Mesenchymal stem cell (in vitro differentiated cells and primary cell): ENCODE data around the gene CLOCK.

ENCODE experiments used
- DNase-seq: peaks from one replicate; pipeline ENCODE4 v3.0.0-alpha.2; 2013
- H2AFZ ChIP-seq: one replicate; pipeline ENCODE4 v1.6.1; 2013; ENCODE audit warnings: low read depth, mild to moderate bottlenecking, control low read depth, inconsistent platforms, low read length, moderate library complexity
- H2AK5ac ChIP-seq: 2 replicates; pipeline ENCODE4 v1.6.1; 2013; ENCODE audit warnings: low read length, moderate library complexity, mild to moderate bottlenecking, inconsistent platforms; ENCODE audit not compliant: severe bottlenecking
- H2BK120ac ChIP-seq: one replicate; pipeline ENCODE4 v1.6.1; 2013; ENCODE audit warnings: low read depth, mild to moderate bottlenecking, inconsistent platforms, low read length, moderate library complexity
- H2BK12ac ChIP-seq, 2 experiments: one replicate each; pipeline ENCODE4 v1.6.1; 2013; ENCODE audit warnings: inconsistent platforms in 2 of 2, low read length in 2 of 2, mild to moderate bottlenecking in 2 of 2, moderate library complexity in 2 of 2, control low read depth in 1 of 2
- H2BK15ac ChIP-seq: one replicate; pipeline ENCODE4 v1.6.1; 2013; ENCODE audit warnings: mild to moderate bottlenecking, low read depth, inconsistent platforms; ENCODE audit not compliant: poor library complexity, severe bottlenecking
- H2BK5ac ChIP-seq: 2 replicates; pipeline ENCODE4 v1.6.1; 2013; ENCODE audit warnings: low read depth, mild to moderate bottlenecking, low read length, control low read depth, inconsistent platforms; ENCODE audit not compliant: poor library complexity, severe bottlenecking
- H3K14ac ChIP-seq, 2 experiments: one replicate each; pipeline ENCODE4 v1.6.1; 2013; ENCODE audit warnings: inconsistent platforms in 2 of 2, low read length in 2 of 2, control low read depth in 1 of 2, mild to moderate bottlenecking in 1 of 2, moderate library complexity in 1 of 2
- H3K18ac ChIP-seq, 2 experiments: one replicate each; pipeline ENCODE4 v1.6.1; 2013; ENCODE audit warnings: inconsistent platforms in 2 of 2, low read length in 2 of 2, control low read depth in 1 of 2, low read depth in 1 of 2, mild to moderate bottlenecking in 1 of 2
- H3K23ac ChIP-seq, 2 experiments: one replicate each; pipeline ENCODE4 v1.6.1; 2013; ENCODE audit warnings: inconsistent platforms in 2 of 2, low read length in 2 of 2, mild to moderate bottlenecking in 2 of 2, moderate library complexity in 2 of 2, control low read depth in 1 of 2
- H3K27ac ChIP-seq: 2 replicates; pipeline ENCODE4 v1.5.1; 2013; ENCODE audit warnings: mild to moderate bottlenecking, moderate library complexity, low read length, control low read depth, inconsistent platforms; ENCODE audit not compliant: poor library complexity, severe bottlenecking
- H3K27me3 ChIP-seq, 2 experiments: 2 replicates each; pipeline versions ENCODE4 v1.6.1 to v1.7.0; 2013; ENCODE audit warnings: low read length in 2 of 2, mild to moderate bottlenecking in 2 of 2, moderate library complexity in 2 of 2, control low read depth in 1 of 2, inconsistent platforms in 1 of 2; ENCODE audit not compliant: control insufficient read depth in 1 of 2, insufficient read depth in 1 of 2
- H3K36me3 ChIP-seq, 2 experiments: 2 replicates each; pipeline versions ENCODE4 v1.6.1 to v1.7.0; 2013; ENCODE audit warnings: low read length in 2 of 2, control low read depth in 1 of 2, inconsistent platforms in 1 of 2, low read depth in 1 of 2, mild to moderate bottlenecking in 1 of 2; ENCODE audit not compliant: insufficient read depth in 2 of 2, control insufficient read depth in 1 of 2
- H3K4ac ChIP-seq, 2 experiments: one replicate each; pipeline ENCODE4 v1.6.1; 2013; ENCODE audit warnings: inconsistent platforms in 2 of 2, low read length in 2 of 2, mild to moderate bottlenecking in 2 of 2, moderate library complexity in 2 of 2, control low read depth in 1 of 2, low read depth in 1 of 2
- H3K4me1 ChIP-seq: 2 replicates; pipeline ENCODE4 v1.6.1; 2013; ENCODE audit warnings: low read depth, low read length, control low read depth; ENCODE audit not compliant: control insufficient read depth, insufficient read depth
- H3K4me2 ChIP-seq: 2 replicates; pipeline ENCODE4 v1.6.1; 2013; ENCODE audit warnings: low read length, mild to moderate bottlenecking, inconsistent platforms; ENCODE audit not compliant: poor library complexity, severe bottlenecking
- H3K4me3 ChIP-seq, 2 experiments: 2 replicates each; pipeline versions ENCODE4 v1.5.1 to v1.7.0; 2013; ENCODE audit warnings: low read length in 2 of 2, mild to moderate bottlenecking in 2 of 2, control low read depth in 1 of 2, low read depth in 1 of 2; ENCODE audit not compliant: insufficient read depth in 1 of 2
- H3K79me1 ChIP-seq: replicated peaks from 2 replicates; pipeline ENCODE4 v1.6.1; 2013; ENCODE audit warnings: mild to moderate bottlenecking, control low read depth, low read length, inconsistent platforms; ENCODE audit not compliant: poor library complexity, severe bottlenecking
- H3K9ac ChIP-seq: 2 replicates; pipeline ENCODE4 v1.7.0; 2013; ENCODE audit warnings: mild to moderate bottlenecking, low read length, moderate library complexity
- H3K9me3 ChIP-seq: 2 replicates; pipeline ENCODE4 v1.7.0; 2013; ENCODE audit warnings: mild to moderate bottlenecking, low read length; ENCODE audit not compliant: control insufficient read depth
- H4K8ac ChIP-seq: one replicate; pipeline ENCODE4 v1.6.1; 2013; ENCODE audit warnings: inconsistent platforms, mild to moderate bottlenecking, low read length, moderate library complexity
- H4K91ac ChIP-seq: one replicate; pipeline ENCODE4 v1.6.1; 2013; ENCODE audit warnings: mild to moderate bottlenecking, low read length, inconsistent platforms
- WGBS: methylation state at CpG from one replicate; pipeline ENCODE4 v1.1.7; 2013; ENCODE audit warnings: mixed read lengths; 5-methylcytosine and 5-hydroxymethylcytosine counted together

CLOCK gene

GRCh38 chr4:55447108-55447708 is 99.5 kb downstream of the CLOCK start:
- Histone ChIP-seq H3K9ac (no peak overlapping the region), H3K4me2 (no peak overlapping the region), H3K79me1 (peaks cover under 1% of the 10 kb centered on the region), H2BK12ac (no peak overlapping the region), H2BK15ac (no peak overlapping the region), H2AFZ (no peak overlapping the region), H2BK120ac (no peak overlapping the region), H3K4me3 (no peak overlapping the region), H2BK5ac (no peak overlapping the region), H3K27me3 (no peaks in the 10 kb centered on the region), H3K27ac (peak overlapping the region; percentile 47), H3K4ac (no peak overlapping the region), H3K18ac (no peak overlapping the region), H3K4me1 (peaks cover 8% of the 10 kb centered on the region), H3K14ac (no peak overlapping the region), H4K8ac (no peak overlapping the region), H3K9me3 (no peaks in the 10 kb centered on the region), H3K23ac (no peak overlapping the region), H4K91ac (no peak overlapping the region), H3K36me3 (peaks cover 2 to 57% of the 10 kb centered on the region in 2 experiments), H2AK5ac (no peak overlapping the region)
- DNase-seq = no peak
- 95% methylated on average over 5 of the region's 9 CpGs for WGBS

GRCh38 chr4:55446578-55446922 is 100.2 kb downstream of the CLOCK start:
- no peak overlapping the region for H3K4ac ChIP-seq
- H3K4me3 ChIP-seq = no peak overlapping the region
- peak overlapping the region; percentile 72 for H3K9ac ChIP-seq
- no peaks in the 10 kb centered on the region for H3K27me3 ChIP-seq
- H2AK5ac ChIP-seq = no peak overlapping the region
- no peak overlapping the region for H3K23ac ChIP-seq
- H3K14ac ChIP-seq = no peak overlapping the region
- H3K18ac ChIP-seq = no peak overlapping the region
- H3K4me1 ChIP-seq = peaks cover 8% of the 10 kb centered on the region
- no peak overlapping the region for H2BK120ac ChIP-seq
- no peak for DNase-seq
- H4K91ac ChIP-seq = no peak overlapping the region
- H2BK15ac ChIP-seq = no peak overlapping the region
- H3K4me2 ChIP-seq = no peak overlapping the region
- no peak overlapping the region for H4K8ac ChIP-seq
- no CpG with 5 or more reads among the region's 1 CpG for WGBS
- H3K79me1 ChIP-seq = no peaks in the 10 kb centered on the region
- no peaks in the 10 kb centered on the region for H3K9me3 ChIP-seq
- no peak overlapping the region for H2AFZ ChIP-seq
- H2BK5ac ChIP-seq = no peak overlapping the region
- peaks cover 0 to 53% of the 10 kb centered on the region in 2 experiments for H3K36me3 ChIP-seq
- no peak overlapping the region for H2BK12ac ChIP-seq
- H3K27ac ChIP-seq = no peak overlapping the region

GRCh38 chr4:55445921-55446577 is 100.7 kb downstream of the CLOCK start:
- no peak overlapping the region for H2BK5ac ChIP-seq
- 89% methylated on average over 1 of the region's 2 CpGs for WGBS
- no peak overlapping the region for H4K8ac ChIP-seq
- no peaks in the 10 kb centered on the region for H3K9me3 ChIP-seq
- H3K23ac ChIP-seq = no peak overlapping the region
- H2BK15ac ChIP-seq = no peak overlapping the region
- peaks cover 0 to 53% of the 10 kb centered on the region in 2 experiments for H3K36me3 ChIP-seq
- H3K4me2 ChIP-seq = no peak overlapping the region
- peaks cover 8% of the 10 kb centered on the region for H3K4me1 ChIP-seq
- no peak overlapping the region for H2AK5ac ChIP-seq
- H3K79me1 ChIP-seq = no peaks in the 10 kb centered on the region
- H3K14ac ChIP-seq = no peak overlapping the region
- peak overlapping the region; percentile 72 for H3K9ac ChIP-seq
- H2AFZ ChIP-seq = no peak overlapping the region
- H4K91ac ChIP-seq = no peak overlapping the region
- H3K4me3 ChIP-seq = no peak overlapping the region
- H3K27me3 ChIP-seq = no peaks in the 10 kb centered on the region
- no peak overlapping the region for H3K4ac ChIP-seq
- H2BK12ac ChIP-seq = no peak overlapping the region
- peak overlapping the region; percentile 85 for H3K27ac ChIP-seq
- H2BK120ac ChIP-seq = no peak overlapping the region
- DNase-seq = peak; percentile 72
- no peak overlapping the region for H3K18ac ChIP-seq

GRCh38 chr4:55444827-55445226 is 101.9 kb downstream of the CLOCK start:
- no peak overlapping the region for H4K8ac ChIP-seq
- 89% methylated on average over 1 of the region's 2 CpGs for WGBS

More at GRCh38 chr4:55444827-55445226, 101.9 kb downstream of the CLOCK start:
- H3K4me3 ChIP-seq = no peak overlapping the region
- H2BK15ac ChIP-seq = no peak overlapping the region
- no peak overlapping the region for H3K4ac ChIP-seq
- no peak overlapping the region for H3K4me2 ChIP-seq
- no peaks in the 10 kb centered on the region for H3K9me3 ChIP-seq
- H3K79me1 ChIP-seq = no peaks in the 10 kb centered on the region
- no peak overlapping the region for H3K9ac ChIP-seq
- H3K18ac ChIP-seq = no peak overlapping the region
- H4K91ac ChIP-seq = no peak overlapping the region
- H2BK120ac ChIP-seq = no peak overlapping the region
- peaks cover 7% of the 10 kb centered on the region for H3K4me1 ChIP-seq
- no peak overlapping the region for H3K23ac ChIP-seq
- peak; percentile 39 for DNase-seq
- no peak overlapping the region for H2BK5ac ChIP-seq
- no peak overlapping the region for H2BK12ac ChIP-seq
- H2AK5ac ChIP-seq = no peak overlapping the region
- H3K27me3 ChIP-seq = no peaks in the 10 kb centered on the region
- H3K36me3 ChIP-seq = peaks cover 0 to 55% of the 10 kb centered on the region in 2 experiments
- no peak overlapping the region for H2AFZ ChIP-seq
- H3K27ac ChIP-seq = no peak overlapping the region
- no peak overlapping the region for H3K14ac ChIP-seq
